Measurements from ENCODE around the gene ACTMAP.
"Not testable (repeated sequence)": the region's sequence is repeated elsewhere in the genome, so short reads cannot be mapped to it uniquely, and the experiment has no call there.

The ACTMAP gene, protein sequence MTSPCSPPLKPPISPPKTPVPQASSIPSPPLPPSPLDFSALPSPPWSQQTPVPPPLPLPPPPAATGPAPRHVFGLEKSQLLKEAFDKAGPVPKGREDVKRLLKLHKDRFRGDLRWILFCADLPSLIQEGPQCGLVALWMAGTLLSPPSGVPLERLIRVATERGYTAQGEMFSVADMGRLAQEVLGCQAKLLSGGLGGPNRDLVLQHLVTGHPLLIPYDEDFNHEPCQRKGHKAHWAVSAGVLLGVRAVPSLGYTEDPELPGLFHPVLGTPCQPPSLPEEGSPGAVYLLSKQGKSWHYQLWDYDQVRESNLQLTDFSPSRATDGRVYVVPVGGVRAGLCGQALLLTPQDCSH

DNA sequence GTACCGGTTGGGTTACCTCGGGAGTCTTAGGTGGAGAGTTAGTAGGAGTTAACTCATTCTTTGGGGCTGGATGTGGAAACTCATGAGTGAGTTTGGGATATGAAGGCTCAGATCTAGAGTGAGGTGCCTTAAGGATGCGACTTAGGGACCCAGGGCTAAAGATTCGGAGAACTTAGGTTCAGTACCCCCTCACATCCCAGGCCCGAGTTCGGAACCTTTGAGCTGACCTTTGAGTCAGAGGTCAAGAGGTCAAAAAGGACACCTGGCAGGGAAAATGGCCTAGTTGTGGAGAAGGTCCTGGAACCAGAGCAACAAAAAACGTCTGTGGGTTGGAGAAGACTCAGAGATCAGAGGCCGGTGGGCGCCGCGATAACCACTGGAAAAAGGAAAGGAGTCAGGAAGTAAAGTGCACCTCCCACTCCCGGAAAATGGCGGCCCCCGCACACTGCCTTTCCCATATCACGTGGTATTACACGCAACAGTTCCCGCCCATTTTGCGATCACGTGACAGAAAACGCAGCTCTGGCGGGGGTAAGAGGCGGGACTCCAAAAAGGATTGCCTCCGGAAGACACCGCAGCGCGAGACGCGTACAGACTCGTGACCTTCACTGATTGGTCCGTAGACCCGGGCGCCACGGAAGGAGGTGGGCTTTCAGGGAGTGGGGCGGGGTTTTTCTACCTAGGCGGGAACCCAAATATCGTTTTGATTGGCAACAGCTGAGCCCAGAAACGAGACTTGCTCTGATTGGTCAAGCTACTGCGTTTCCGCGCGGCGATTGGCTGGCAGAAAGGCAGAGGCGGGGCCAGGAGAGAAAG lies at the start of gene ACTMAP:
Gene ACTMAP, minus strand, starts transcription at position 420 of the 816 bp plus-strand sequence. CDS start 674 bp downstream, outside the sequence.
- Mint-ChIP-seq H3K36me3 (ENCODE audit: low read depth) (peaks cover 36% of the 10 kb centered on the region), H3K4me1 (peaks cover 45% of the 10 kb centered on the region), H3K27me3 (peaks cover 4% of the 10 kb centered on the region), H3K9me3 (no peaks in the 10 kb centered on the region), H3K27ac (peak within 1 kb of the TSS; percentile 96), H3K4me3 (peak within 1 kb of the TSS; percentile 95)
- ATAC-seq (peak; percentile 90), DNase-seq (peak; percentile 99)

DNA sequence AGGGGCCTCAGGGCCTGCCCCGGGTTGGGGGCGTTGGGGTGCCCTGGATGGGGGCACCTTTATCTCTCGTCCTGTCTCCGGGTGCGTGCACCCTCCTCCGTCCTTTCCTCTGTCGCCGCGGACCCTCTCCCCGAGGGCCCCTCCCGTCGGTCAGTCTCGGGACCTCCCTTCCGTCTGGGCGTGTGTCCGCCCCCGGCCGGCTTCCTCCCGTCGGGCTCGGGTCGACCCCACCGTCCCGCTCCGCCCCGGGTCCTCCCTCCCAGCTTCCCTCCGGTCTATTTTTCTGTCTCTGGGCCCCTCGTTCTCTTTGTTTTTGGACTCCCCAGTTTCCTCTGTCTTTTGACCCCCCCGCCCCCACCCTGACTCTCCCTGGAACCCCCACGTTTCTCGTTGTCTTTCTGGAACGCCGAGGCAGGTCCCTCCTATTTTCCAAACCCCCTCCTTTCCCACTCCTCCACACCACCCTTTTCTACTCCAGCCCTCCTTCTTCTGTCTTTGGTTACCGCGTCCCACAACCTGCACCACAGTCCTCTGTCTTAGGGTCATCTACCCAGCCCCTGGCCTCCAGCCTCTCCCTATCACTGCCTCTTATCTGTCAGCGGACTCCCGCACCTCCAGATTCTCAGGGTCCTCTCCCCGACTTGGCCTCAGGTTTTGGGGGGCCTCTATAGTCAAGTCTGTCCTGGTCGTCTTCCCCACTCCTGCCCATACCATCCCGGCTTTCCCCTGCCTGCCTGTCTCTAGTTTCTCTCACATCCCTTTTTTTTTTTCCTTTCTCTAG lies 49.5 kb upstream of the ACTMAP start:
- peaks cover 24% of the 10 kb centered on the region for H3K36me3 Mint-ChIP-seq (ENCODE audit: low read depth)
- peak overlapping the region; percentile 88 for H3K27ac Mint-ChIP-seq
- H3K4me3 Mint-ChIP-seq = peak overlapping the region; percentile 90
- H3K4me1 Mint-ChIP-seq = peaks cover 66% of the 10 kb centered on the region
- ATAC-seq (no peak), DNase-seq (peak; percentile 62)
- no peaks in the 10 kb centered on the region for H3K9me3 Mint-ChIP-seq
- no peaks in the 10 kb centered on the region for H3K27me3 Mint-ChIP-seq

DNA sequence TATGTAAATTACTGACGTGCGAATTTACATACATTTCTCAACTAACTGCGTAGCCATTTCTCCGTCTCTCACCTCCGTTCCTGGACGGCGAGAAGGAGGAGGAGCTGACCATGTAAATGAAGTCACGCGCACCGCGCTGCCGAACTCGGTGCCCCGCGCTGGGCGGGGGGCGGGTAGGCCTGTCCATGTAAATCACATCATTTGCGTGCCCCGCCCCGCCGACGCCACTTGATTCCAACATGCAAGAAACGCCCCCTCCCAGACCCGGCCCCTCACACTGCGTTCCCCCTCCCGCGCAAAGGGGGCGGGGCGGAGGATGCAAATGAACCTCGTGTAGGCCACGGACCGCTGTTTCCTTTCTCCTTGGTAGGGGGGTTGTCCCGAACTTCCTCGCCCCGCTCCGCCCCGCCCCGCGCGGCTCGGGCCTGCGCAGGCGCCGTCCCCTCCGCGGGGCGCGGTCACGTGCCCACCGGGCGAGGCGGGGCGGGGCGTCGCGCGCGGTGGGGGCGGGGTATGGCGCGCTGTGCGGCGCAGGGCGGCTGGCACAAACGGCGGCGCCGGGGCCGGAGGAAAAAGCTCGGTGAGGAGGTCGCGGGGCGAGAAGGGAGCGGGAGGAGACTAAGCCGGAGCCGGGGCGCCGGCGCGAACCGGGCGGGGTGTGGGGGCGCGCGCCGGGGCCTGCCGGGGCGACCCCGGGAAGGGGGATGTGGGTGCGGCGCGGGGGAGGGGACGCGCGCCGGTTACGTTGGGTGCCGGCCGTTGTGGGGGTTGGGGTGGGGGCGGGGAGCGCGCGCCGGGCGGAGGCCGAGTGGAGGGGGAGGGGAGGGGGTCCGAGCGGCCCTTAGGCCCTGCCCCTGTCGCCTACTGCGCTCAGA lies 48.6 kb upstream of the ACTMAP start, which contains the start of gene EGLN2:
Gene EGLN2, plus strand, starts transcription at position 509 of the 875 bp plus-strand sequence. CDS start 1,382 bp downstream, outside the sequence.
- Mint-ChIP-seq H3K4me1 (peaks cover 57% of the 10 kb centered on the region), H3K4me3 (peak within 1 kb of the TSS; percentile 90), H3K27ac (peak within 1 kb of the TSS; percentile 96), H3K27me3 (no peaks in the 10 kb centered on the region), H3K9me3 (no peaks in the 10 kb centered on the region), H3K36me3 (ENCODE audit: low read depth) (peaks cover 18% of the 10 kb centered on the region)
- ATAC-seq (peak; percentile 82), DNase-seq (peak; percentile 100)

DNA sequence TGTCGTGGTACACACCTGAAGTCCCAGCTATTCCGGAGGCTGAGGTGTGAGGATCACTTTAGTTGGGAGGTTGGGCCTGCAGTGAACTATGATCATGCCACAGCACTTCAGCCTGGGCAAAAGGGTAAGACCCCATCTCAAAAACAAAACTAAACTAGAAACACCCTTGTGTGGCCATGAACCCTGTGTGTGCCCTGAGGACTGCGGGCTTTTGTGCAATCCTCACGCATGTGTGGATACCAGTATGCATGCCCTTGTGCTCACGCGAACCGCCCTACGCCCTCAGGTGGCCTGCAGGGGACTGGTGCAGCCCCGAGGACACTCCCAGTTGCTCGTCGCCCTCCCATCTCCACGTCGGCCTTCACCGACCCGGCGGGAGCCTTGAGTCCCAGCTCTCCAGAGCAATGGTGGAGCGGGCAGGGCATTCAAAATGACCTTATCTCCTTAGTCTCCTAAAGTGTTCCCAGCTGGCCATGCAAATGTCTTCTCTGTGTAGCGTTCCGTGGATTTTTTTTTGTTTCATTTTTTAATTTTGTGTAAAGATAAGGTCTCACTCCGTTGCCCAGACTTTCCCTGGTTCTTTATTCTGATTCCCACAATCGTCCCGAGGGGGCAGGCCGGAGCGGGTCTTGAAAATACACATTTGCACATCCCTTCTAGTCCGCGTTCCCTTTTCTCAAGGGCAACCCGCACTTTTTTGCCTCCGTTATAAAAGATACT lies 47.8 kb upstream of the ACTMAP start:
- no peaks in the 10 kb centered on the region for H3K9me3 Mint-ChIP-seq

DNA sequence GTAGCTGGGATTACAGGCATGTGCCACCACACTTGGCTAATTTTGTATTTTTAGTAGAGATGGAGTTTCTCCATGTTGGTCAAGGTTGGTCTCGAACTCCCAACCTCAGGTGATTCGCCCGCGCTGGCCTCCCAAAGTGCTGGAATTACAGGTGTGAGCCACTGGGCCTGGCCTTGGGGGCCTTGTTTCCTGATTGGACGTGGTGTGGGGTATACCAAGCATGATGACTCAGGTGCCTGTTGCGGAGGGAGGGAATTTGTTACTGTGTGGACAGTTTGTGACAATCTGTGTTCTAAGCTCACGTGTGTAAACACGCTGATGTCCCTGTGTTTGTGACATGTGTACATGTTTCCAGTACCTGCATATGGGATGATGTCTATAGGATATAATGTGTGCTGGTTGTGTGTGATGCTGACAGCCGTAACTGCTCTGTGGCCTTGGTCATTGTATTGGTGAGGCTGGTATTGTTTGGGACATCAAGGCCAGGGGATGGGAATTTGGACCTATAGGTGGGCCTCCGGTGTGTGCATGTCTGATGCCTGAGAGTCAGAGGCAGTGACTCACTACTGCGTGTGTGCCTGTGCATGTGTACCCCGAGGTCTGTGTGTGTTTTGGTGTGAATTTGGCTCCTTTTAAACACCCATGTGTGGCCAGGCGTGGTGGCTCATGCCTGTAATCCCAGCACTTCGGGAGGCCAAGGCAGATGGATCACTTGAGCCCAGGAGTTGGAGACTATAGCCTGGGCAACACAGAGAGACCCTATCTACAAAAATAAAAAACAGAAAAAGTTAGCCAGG lies 47.1 kb upstream of the ACTMAP start:
- peak overlapping the region; percentile 96 for H3K27ac Mint-ChIP-seq
- H3K9me3 Mint-ChIP-seq = no peaks in the 10 kb centered on the region
- peaks cover 51% of the 10 kb centered on the region for H3K4me1 Mint-ChIP-seq
- H3K4me3 Mint-ChIP-seq = peak overlapping the region; percentile 89
- no peak for DNase-seq
- H3K36me3 Mint-ChIP-seq (ENCODE audit: low read depth) = peaks cover 14% of the 10 kb centered on the region
- no peak for ATAC-seq
- H3K27me3 Mint-ChIP-seq = no peaks in the 10 kb centered on the region

More for the DNA sequence above, 47.8 kb upstream of the ACTMAP start:
- DNase-seq (peak; percentile 71), ATAC-seq (peak; percentile 51)
- H3K4me3 Mint-ChIP-seq = peak overlapping the region; percentile 89
- H3K27ac Mint-ChIP-seq = peak overlapping the region; percentile 96
- no peaks in the 10 kb centered on the region for H3K27me3 Mint-ChIP-seq
- peaks cover 51% of the 10 kb centered on the region for H3K4me1 Mint-ChIP-seq
- peaks cover 14% of the 10 kb centered on the region for H3K36me3 Mint-ChIP-seq (ENCODE audit: low read depth)

DNA sequence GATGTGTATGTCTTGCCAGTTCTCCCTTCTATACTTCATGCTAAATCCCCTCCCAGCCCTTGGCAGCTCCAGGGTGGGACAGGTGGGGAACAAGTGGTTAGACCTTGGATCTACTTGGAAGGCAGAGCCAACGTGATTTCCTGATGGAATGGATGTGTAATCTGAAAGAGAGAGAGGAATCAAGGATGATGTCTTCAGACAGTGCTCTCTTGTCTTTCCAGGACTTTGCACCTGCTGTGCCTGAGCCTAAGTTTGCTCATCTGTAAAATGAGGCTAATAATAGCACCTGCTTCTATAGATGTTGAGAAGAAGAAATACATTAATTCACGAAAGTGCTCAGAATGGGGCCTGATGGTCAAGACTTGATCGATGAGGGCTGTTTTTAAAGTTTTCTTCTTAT lies 41.7 kb upstream of the ACTMAP start:
- peak overlapping the region; percentile 29 for H3K4me3 Mint-ChIP-seq
- DNase-seq = no peak
- H3K4me1 Mint-ChIP-seq = peaks cover 25% of the 10 kb centered on the region
- no peak for ATAC-seq
- no peaks in the 10 kb centered on the region for H3K9me3 Mint-ChIP-seq
- no peaks in the 10 kb centered on the region for H3K27me3 Mint-ChIP-seq
- H3K36me3 Mint-ChIP-seq (ENCODE audit: low read depth) = peaks cover 16% of the 10 kb centered on the region
- H3K27ac Mint-ChIP-seq = peak overlapping the region; percentile 75

DNA sequence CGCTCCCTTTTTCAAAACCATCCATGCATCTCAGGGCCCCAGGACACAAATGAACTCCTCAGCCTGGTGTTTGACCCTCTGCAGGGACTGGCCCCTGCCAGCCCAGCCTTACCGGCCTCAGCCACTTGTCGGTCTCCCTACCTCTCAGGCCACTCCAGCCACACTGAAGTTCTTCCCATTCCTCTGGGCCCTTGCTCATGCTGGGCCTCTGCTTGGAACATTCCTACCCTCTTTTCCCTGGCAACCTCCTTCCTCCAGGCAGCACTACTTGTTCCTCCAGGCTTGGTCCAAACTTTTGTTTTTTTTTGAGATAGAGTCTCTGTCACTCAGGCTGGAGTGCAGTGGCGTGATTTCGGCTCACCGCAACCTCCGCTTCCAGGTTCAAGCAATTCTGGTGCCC lies 41.1 kb upstream of the ACTMAP start:
- no peak for DNase-seq
- H3K27ac Mint-ChIP-seq = no peak overlapping the region
- H3K27me3 Mint-ChIP-seq = no peaks in the 10 kb centered on the region

DNA sequence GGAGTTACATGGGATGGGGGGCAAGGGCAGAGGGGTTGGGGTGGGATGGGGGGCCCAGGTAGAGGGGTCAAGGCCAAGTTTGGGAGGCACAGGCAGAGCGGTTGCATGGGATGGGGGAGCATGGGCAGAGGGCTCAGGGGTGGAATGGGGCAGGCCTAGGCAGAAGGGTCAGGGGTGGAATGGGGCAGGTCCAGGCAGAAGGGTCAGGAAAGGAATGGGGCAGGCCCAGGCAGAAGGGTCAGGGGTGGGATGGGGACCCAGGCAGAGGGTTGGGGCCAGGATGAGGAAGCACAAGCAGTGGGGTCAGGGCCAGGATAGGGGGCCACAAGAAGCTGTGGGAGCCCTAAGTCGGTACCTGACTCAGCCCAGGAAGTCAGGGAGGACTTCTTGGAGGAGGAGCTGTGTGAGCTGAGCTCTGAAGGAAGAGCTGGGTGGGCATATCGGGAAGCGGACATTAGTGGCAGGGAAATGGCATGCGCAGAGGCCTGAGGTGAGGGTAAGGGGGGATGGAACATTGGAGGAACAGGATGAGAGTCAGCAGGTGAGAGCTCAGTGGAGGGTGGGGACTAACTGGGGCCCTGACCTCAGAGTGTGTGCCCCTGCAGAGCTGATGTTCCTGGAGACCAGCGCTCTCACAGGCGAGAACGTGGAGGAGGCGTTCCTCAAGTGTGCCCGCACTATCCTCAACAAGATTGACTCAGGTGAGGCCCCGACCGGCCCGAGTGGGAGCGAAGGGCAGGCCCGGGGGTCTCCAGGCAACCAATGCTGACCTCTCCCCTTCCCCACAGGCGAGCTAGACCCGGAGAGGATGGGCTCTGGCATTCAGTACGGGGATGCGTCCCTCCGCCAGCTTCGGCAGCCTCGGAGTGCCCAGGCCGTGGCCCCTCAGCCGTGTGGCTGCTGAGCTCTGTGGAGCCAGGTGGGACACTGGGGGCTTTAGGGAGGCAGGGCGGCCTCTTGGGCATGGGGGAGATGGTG lies 36.1 kb upstream of the ACTMAP start:
- Mint-ChIP-seq H3K4me1 (peaks cover 9% of the 10 kb centered on the region), H3K27ac (no peak overlapping the region)

More for the DNA sequence above, 41.1 kb upstream of the ACTMAP start:
- no peak overlapping the region for H3K4me3 Mint-ChIP-seq
- H3K4me1 Mint-ChIP-seq = peaks cover 25% of the 10 kb centered on the region
- H3K36me3 Mint-ChIP-seq (ENCODE audit: low read depth) = peaks cover 16% of the 10 kb centered on the region
- no peaks in the 10 kb centered on the region for H3K9me3 Mint-ChIP-seq
- ATAC-seq = no peak

DNA sequence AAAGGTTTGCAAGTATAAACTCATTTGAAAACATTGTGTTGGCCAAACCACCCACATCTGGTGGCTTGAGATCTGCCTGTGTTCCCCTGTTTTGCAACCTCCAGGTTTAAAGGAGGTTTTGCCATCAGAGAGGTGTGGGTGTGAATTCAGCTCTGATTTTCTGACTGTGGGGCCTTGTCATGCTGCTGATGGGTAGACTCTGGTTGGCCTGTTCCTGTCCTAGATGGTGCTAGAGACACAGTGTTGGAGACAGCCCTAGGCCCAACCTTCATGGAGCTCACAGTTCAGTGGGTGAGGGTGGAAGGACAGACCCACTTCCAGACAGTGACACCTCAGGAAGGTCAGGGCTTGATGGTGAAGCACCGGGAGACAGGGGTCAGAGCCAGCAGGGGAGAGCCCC lies 35.2 kb upstream of the ACTMAP start:
- Mint-ChIP-seq H3K36me3 (ENCODE audit: low read depth) (peaks cover 20% of the 10 kb centered on the region), H3K27ac (peak overlapping the region; percentile 6), H3K4me3 (no peak overlapping the region), H3K4me1 (peaks cover 12% of the 10 kb centered on the region), H3K27me3 (no peaks in the 10 kb centered on the region), H3K9me3 (no peaks in the 10 kb centered on the region)
- peak; percentile 66 for ATAC-seq
- DNase-seq = no peak

More for the DNA sequence above, 36.1 kb upstream of the ACTMAP start:
- ATAC-seq = no peak
- Mint-ChIP-seq H3K4me3 (no peak overlapping the region), H3K36me3 (ENCODE audit: low read depth) (peaks cover 18% of the 10 kb centered on the region), H3K9me3 (no peaks in the 10 kb centered on the region), H3K27me3 (no peaks in the 10 kb centered on the region)
- DNase-seq = no peak

DNA sequence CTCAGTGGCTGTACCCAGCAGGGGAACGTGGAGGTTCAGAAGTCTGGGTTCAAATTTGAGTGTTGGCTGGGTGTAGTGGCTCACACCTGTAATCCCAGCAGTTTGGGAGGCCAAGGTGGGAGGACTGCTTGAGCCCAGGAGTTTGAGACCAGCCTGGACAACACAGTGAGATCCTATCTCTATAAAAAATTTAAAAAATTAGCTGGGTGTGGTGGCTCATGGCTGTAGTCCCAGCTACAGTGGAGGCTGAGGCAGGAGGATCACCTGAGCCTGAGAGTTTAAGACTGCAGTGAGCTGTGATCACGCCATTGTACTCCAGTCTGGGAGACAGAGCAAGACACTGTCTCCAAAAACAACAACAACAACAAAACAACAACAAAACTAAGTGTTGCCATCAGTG lies 33.9 kb upstream of the ACTMAP start:
- not testable (repeated sequence) for ATAC-seq, H3K9me3 Mint-ChIP-seq, H3K27ac Mint-ChIP-seq, H3K4me3 Mint-ChIP-seq, H3K27me3 Mint-ChIP-seq, DNase-seq
- peaks cover 13% of the 10 kb centered on the region for H3K36me3 Mint-ChIP-seq (ENCODE audit: low read depth)
- peaks cover 26% of the 10 kb centered on the region for H3K4me1 Mint-ChIP-seq

DNA sequence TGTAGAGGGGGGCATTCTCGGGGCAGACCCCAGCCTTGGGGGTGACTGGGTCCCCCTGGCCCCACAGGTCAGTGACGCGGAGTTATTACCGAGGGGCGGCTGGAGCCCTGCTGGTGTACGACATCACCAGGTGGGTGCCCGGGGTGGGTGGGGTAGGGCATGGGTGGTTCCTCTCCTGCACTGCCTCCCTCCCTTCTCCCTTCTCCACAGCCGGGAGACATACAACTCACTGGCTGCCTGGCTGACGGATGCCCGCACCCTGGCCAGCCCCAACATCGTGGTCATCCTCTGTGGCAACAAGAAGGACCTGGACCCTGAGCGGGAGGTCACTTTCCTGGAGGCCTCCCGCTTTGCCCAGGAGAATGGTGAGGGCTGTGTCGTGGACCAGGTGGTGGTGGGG lies 33.4 kb upstream of the ACTMAP start:
- DNase-seq = no peak
- ATAC-seq = no peak
- Mint-ChIP-seq H3K4me3 (no peak overlapping the region), H3K36me3 (ENCODE audit: low read depth) (peaks cover 13% of the 10 kb centered on the region), H3K27me3 (no peaks in the 10 kb centered on the region), H3K4me1 (peaks cover 30% of the 10 kb centered on the region), H3K9me3 (no peaks in the 10 kb centered on the region), H3K27ac (no peak overlapping the region)
